GM19467 (cell line): ENCODE results near the gene TMEM63A.

Experiments
- ATAC-seq: cut with Tn5 transposase; IDR thresholded peaks from one replicate; pipeline ENCODE4 v1.9.1; 2021; ENCODE audit warnings: mild to moderate bottlenecking, moderate library complexity; ENCODE audit not compliant: unreplicated experiment

The TMEM63A gene

DNA sequence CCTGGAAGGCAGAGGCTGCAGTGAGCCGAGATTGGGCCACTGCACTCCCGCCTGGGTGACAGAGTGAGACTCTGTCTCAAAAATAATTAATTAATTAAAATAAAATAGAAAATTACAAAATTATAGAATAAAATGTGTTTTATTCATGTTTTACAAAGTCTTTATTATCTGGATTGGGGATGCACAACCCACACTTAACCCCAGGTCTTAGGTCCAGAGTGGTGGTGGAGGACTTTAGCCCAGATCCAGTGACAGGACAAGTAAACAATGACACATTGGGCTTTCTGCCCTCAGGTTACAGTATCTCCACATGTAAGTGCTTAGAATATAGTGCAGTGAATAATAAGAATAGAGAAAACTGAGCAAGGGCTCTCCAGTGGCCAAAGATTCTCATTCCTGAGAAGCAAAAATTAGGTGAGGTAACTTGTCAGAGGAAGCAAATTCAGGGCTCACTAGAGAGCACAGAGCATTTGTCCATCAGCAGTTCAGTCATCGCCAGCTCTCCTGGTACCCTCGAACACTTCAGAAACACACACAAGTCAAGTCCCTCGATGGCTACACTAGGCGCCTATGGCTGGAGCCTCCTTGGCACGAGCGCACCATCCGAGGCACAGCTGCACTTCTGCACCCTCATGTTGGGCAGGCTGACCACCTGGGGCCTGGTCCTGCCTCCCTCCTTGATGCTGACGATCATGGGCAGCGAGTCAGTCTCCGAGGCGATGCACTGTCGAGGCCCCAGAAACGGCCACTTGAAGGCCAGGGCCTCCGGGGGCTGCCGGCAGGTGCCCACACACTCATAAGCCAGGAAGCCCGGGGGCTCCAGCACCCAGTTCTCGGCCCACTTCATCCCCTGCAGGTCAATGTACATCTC is 4.2 kb upstream of the TMEM63A start:
- ATAC-seq = no peak

DNA sequence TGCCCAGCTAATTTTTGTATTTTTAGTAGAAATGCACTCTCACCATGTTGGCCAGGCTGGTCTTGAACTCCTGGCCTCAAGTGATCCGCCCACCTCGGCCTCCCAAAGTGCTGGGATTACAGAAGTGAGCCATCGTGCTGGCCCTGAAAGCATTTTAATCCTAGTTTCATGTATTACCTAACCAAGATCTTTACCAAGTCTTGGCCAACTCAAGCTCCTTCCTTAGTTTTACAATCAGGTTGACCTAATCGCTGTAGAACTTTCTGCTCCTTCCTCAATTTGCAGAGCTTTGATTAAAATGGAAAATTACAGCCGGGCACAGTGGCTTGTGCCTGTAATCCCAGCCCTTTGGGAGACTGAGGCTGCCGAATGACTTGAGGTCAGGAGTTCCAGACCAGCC is 3.2 kb upstream of the TMEM63A start:
- no peak for ATAC-seq

DNA sequence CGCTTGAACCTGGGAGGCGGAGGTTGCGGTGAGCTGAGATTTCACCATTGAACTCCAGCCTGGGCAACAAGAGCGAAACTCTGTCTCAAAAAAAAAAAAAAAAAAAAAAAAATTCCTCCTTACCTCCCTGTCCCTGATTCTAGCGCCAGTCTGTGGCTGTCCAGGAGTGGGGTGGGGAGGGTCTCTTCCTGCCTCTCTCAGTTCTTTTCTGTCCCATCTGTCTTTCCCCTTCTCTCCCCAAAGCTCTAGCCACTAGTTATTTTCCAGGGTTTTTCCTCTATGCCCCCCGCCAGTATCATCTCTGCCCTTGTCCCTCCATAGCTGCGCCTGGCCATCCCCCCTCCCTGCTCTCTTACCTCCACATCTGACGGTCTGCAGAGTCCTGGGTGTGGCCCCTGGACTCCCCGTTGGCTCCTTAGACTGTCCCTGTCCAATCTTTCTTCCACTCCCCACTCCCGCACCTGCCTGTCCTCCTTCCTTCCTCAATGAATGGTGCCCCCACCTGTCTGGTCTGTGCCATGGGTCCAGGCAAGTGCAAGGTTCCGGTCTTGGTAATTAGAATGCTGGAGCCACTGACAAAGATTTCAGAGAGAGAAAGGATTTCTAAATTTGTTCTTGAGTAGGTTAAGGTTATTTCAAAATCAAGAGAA is 1.6 kb upstream of the TMEM63A start:
- no peak for ATAC-seq

DNA sequence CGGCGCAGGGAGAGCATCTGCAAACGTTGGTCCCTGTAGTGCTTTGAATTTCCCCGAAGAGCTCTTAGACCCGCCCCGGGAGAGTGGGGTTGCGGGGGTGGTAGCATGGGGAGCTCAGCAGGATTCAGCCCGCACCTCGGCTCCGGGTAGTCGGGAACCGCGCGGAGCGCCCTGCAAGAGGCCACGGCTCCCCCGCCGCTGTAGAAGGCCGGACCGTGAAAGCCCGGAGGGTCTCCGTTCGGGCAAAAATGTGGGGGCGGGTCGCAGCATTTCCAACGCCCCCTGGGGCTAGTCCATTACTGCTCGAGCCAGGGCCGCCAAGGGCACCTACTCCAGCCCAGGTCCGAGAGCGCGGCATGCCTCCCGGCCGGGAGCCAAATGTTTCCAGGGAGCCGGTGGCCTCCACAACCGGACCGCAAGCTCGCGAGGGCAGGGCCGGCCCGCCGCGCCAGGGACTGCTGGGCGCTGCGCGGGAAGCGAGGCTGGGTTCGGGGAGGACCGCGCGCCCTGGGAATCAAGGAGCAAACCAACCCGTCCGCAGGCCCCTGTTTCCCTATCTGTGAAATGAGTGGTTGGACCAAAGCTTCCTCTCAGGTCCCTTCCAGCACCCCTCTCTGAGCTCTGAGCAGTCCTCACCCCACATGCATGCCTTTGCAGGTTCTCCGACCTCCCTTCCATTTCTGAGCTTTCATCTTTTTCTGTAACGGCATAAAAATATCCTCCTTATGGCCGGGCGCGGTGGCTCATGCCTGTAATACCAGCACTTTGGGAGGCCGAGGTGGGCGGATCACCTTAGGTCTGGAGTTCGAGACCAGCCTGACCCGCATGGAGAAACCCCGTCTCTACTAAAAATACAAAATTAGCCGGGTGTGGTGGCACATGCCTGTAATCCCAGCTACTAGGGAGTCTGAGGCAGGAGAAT is 775 bp upstream of the TMEM63A start:
- peak; percentile 10 for ATAC-seq

DNA sequence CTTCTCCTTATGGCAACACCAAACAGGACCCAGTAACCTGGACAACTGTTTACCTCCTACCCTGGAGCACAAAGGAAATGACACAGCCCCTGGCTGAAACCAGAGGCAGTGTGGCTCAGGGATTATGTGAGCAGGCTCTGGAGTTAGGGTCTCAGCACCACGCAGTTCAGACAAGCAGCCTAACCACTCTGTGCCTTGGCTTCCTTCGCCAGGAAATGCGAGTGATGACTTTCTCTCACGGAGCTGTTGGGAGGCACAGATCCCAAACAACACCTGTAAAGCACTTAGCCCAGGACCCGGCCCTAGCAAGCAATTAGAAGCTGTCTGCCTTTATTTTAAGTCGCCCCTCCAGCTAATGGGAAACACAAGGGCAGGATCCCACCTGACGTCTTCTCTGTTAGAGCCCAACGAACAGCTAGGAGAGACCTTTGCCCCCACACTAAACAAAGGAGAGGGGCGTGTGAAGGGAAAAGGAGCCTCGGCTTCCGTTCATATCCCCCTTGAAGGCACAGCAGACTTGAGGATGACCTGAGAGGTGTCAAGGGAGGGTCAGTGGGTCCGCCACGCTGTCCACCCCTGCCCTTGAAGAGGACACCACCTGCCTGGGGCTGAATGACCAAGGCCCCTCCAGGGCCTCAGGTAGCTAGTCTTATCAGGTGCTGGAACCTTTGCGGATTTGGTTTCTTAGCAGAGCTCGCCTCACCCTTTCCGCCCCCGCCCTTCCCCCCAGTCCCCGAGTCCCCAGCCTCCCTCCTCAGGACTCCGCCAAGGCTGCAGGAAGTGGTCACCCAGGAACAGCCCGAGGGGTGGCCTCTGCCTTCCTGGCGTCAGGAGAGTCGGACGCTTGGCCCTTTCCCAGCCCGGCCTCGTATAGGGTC is 860 bp downstream of the TMEM63A start:
- no peak for ATAC-seq

DNA sequence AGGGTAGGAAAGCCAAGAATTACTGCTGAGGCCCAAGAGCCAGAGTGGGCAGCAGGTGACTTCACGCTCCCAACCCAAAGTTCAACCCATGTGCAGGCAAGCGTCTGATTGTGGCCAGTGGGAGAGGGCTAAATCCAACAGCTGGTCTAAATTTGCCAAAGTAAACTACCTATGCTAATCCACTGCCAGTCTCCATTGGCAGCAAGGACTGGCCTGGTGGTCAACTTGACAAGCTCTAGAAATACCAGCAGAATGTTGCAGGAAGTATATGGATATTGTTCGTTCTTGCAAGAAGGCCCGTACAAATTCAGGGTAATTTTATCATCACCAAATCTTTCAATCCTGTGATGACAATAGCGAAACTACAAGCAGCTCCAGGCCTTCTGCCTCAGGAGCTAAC is 1.5 kb downstream of the TMEM63A start:
- ATAC-seq = no peak

DNA sequence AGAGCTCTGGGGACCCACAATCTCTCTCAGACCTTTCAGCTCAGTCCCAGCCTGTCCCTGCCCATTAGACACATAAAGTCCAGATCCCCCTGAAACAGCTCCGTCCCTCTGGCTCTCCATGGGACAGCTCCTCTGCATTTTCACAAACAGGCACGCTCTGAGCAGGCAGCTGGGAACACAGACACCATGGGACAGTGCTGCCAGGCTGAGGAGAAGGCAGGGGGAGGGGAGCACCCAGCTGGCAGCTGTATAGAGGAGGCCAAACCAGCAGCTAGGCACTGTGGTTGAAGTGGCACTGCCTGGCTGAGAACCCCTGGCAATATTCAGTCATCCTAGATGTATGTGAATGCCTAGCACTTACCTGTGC is 2.0 kb downstream of the TMEM63A start:
- ATAC-seq = no peak

DNA sequence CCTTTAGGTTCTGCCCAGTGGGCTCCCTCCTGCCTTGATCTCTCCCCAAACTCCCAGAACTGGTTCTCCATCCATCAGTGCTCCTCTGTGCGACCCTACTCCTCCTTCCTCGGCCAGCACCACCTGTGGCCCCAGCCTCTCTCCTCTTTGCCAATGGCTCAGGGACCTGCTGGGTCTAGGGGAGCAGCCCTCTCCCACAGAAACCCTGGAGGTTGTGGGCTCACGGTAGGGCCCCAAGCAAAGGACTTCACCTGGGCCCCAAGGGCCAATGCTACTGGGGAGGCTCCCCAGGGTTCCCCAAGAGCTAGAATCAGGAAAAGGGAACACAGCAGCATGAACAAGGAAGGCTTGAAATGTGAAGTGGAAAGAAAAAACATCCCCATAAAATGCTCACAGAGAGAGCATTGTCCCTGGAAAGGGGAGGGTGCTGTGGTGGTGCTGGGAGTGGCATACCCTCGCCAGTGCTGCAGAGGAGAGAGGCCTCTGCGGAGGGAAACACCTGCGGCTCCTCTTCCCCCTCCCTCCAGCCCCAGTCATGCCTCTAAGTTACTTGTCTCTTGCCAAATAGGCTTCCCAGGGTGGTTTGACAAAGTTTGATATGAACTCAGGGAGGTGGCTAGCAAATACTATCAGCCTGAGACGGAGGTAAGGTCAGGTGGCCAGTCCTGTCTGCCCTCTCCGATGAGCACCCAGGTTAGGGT is 2.5 kb downstream of the TMEM63A start:
- no peak for ATAC-seq

DNA sequence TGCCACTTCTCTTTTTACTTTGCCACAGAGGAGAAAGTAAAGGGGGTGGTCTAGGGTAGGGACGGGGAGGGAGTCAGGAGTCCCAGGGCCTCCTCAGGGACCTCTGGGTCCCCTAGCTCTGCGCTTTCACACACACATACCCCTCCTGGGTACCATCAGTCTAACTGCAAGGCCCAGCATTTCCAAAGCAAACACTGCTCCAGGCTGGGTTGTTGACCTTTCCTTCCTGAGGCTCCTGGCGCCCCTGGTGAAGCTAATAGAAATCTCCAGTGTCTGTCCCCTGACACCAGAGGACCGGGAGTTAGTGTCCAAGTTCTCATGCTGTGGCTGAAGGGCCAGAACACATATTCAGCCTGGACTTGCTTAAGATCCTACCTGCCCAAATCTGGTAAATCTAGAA is 3.9 kb downstream of the TMEM63A start:
- no peak for ATAC-seq

DNA sequence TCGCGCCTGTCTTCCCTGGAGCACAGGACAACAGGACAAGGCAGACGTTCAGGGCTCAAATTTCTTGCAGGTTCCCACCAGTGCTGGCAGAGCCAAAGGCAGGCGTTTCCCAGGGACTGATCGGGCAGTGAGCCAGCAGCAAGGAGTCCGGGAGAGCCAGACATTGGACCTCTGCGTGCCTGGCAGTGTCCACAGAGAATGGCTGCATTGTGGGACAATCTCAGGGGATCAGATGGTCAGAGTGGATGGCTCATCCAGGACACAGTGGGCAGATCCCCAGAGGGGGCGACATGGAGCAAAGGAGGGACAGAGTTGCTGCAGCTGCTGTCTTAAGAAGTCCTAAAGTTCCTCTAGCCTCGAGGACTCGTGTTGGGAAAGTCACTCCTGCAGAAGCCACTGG is 4.6 kb downstream of the TMEM63A start:
- no peak for ATAC-seq

DNA sequence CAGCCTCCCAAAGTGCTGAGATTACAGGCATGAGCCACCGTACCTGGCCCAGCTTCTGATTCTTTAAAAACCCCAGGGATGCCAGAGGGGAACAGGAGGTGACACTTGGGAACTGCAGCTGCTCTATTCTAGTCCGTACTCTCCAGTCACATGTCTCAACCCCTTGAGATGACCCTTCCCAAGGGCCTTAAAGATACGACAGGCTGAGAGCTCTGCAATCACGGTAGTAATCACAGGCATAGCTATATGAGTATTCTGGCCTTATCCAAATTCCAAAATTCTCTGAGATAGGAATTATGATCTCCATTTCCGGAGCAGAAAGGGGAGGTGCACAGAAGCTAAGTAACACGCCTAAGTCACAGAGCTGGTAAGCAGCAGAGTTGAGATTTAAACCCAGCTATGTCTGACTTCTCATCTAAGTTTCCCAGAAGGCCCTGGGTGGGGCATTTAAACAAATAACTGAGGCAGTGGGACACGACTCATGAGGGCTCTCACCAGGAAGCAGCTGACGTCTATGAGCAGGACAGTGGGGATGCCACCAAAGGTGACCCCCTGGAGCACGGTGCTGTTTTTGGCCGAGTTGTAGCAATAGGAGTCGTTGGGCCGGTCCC is 5.2 kb downstream of the TMEM63A start:
- ATAC-seq = no peak

DNA sequence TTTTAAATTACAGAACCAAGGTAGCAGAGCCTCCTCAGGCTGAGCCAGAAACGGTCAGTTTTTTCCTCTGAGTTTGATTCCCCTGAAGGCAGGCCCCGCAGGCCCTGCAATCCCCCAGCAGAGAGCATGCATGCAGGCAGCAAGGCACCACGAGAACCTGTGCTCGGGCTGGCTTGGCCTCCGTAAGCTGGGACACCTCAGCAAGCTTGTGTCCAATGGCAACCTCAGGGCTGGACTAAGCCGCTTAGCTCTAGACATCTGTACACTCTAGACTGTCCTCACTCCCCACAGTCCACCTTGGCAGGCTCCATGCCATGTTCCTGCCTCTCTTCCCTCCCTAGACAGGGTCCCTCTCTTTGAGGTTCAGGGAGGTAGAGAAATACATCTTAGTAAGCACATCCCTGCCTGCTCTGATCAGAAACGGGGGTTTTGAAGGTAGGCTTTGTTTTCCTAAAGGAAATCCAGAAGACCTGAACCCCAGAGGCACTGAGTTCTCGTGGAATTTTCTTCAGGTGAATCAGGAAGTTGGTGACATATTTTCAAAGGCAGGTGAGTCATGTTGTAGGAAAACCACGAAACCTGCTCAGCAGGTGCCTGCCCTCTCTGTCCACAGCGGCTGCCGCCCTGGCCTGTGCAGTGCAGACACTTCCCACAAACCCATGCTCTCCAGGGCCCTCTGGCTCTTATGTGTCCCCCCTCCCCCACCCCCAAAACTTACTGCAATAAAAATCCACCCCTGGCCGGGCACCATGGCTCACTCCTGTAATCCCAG is 7.0 kb downstream of the TMEM63A start:
- no peak for ATAC-seq

DNA sequence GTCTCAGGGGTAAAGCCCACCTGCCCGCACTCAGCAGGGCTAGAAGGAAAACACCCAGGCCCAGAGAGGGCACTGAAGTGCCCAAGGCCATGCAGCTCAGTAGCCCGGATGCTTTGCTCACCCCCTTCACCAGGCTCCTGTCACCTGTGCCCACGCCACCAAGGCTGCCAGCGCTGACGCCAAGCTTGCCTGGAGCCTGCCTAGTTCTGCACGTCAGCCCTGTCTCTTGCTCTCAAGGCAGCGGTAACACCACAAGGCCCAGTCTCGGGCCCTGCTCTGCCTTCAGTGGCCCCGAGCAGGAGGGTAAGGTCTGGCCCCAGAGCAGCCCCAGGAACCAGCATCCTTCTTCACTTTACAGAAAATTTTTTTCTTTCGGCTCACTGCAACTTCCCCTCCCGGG is 7.7 kb downstream of the TMEM63A start:
- ATAC-seq = no peak

DNA sequence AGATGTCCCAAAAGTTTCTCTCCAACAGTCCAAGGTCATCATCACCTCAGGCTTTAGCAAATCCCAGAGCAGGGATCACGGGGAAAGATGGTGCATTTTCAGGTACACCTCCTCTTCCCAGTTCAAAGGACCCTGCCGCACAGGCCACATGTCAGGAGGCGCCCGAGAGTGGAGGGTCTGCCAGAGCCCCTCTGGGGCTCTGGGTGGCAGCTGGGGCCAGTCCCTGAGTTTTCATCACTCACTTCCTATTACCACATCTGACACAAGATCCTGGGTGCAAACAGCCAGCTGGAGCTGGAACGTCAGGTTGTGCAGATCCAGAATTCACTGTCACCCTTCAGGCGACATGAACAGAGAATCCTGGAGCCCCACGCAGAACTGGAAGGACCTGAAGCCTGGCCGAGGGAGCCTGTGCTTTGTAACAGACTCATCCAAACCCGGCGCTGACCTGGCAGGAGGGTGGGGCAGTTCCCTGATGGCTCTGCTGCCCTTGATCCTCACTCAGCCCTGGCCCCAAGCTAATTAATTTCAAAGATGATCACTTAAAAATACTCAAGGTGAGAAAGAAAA is 8.8 kb downstream of the TMEM63A start:
- no peak for ATAC-seq

DNA sequence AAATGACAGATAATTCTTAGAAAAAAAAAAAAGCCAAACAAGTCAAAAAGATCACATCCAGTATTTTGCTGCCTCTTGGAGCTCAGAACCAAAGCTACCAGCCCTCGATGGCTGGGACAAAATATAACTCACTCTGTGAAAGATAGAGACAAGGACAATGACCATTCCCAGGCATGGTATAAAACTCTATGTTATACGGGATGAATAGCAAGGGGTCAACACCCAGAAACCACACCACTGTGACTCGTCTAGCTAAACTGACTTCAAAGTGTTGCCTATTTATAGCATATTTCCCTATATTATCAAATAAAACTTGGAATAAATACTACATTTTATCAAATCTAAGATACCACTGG is 10.1 kb downstream of the TMEM63A start:
- no peak for ATAC-seq

DNA sequence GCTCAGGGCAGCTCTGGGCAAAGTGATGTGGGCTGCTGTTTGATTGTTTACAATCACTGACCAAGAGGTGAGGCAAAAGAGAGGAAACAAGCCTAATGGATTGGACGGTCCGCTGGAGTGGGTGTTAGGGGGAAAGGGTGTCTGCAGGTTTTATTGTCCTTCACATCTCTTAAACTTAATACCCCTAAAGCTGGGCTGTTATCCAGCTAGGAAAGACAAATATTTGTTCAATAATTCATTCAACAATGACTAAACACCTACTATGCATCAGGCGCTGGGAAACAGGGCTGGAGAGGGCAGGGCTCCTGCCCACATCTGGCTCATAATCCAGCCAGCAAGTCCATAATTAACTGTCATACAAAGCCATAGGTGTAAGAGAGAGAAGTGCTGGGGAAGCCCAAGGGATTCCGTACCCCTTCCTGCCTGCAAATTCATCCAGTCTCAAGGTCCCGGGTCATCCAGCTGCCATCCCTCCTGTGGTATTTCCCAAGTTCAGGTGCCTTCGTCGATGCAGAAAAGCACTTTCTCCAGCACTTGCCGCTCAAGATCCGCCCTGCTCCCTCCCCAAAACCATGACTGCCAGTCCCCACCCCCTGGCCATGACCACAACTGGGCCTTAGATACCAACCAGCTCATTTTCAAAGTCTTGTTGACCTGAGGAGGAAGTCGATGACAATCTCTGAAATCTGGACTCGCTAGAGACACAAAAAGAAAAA is 10.7 kb downstream of the TMEM63A start:
- no peak for ATAC-seq

DNA sequence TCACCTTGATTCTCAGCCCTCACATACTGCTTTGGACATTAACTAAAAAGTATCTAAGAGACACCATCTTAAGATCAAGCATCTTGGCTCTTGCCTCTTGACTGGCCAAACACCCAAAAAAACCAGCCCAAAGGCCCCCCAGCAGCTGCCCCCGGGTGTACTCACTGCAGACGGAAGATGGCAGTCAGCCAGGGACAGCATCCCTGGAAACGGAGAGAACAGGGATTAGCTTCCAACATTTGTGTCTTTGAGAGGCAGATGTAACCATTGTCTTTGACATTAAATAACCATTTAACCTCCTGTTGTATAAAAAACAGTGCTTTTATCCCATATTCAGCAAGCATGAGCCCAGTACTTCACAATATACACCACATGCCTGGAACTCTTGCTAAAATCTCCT is 11.3 kb downstream of the TMEM63A start:
- no peak for ATAC-seq
